OCI-LY1 (cell line): Measurements from ENCODE around the gene RANBP1.

Source experiments
- H2AFZ ChIP-seq: fragments of 200-600 bp; sonication (generic), shearing (Covaris generic); 2 replicates; pipeline ENCODE4 v1.6.0; 2014; ENCODE audit warnings: antibody characterized with exemption, mild to moderate bottlenecking, low read length
- H3F3A ChIP-seq: fragments of 200-600 bp; sonication (generic), shearing (Covaris generic); 2 replicates; pipeline ENCODE4 v1.6.0; 2014; ENCODE audit warnings: mild to moderate bottlenecking, antibody characterized with exemption, low read length, moderate library complexity; ENCODE audit not compliant: insufficient read depth
- H3K27ac ChIP-seq: fragments of 200-600 bp; sonication (generic); 2 replicates; pipeline ENCODE4 v1.5.1; 2014; ENCODE audit warnings: low read length, mixed run types, mild to moderate bottlenecking, low read depth; ENCODE audit not compliant: poor library complexity, severe bottlenecking
- H3K27me3 ChIP-seq: fragments of 200-600 bp; sonication (generic); 2 replicates; pipeline ENCODE4 v1.6.0; 2014; ENCODE audit warnings: antibody characterized with exemption, mild to moderate bottlenecking, low read length, moderate library complexity; ENCODE audit not compliant: insufficient read depth
- H3K36me3 ChIP-seq: fragments of 200-600 bp; sonication (generic); 2 replicates; pipeline ENCODE4 v1.6.1; 2014; ENCODE audit warnings: mild to moderate bottlenecking, antibody characterized with exemption, low read length, moderate library complexity, mixed read lengths; ENCODE audit not compliant: insufficient read depth
- H3K4me1 ChIP-seq: fragments of 200-600 bp; sonication (generic); 2 replicates; pipeline ENCODE4 v1.5.1; 2014; ENCODE audit warnings: mild to moderate bottlenecking, low read length, moderate library complexity; ENCODE audit not compliant: insufficient read depth, severe bottlenecking
- H3K4me2 ChIP-seq: fragments of 200-600 bp; sonication (generic), shearing (Covaris generic); 2 replicates; pipeline ENCODE4 v1.6.1; 2014; ENCODE audit warnings: low read length
- H3K4me3 ChIP-seq: fragments of 200-600 bp; sonication (generic); 2 replicates; pipeline ENCODE4 v1.5.1; 2014; ENCODE audit warnings: low read length, low read depth, mild to moderate bottlenecking, mixed read lengths; ENCODE audit not compliant: poor library complexity, severe bottlenecking
- H3K79me2 ChIP-seq: fragments of 200-600 bp; shearing (Covaris generic); 2 replicates; pipeline ENCODE4 v1.6.1; 2016; ENCODE audit warnings: mixed run types, low read length, mixed read lengths; ENCODE audit not compliant: insufficient read depth
- H3K9ac ChIP-seq: fragments of 200-600 bp; sonication (generic), shearing (Covaris generic); 2 replicates; pipeline ENCODE4 v1.6.1; 2014; ENCODE audit warnings: mild to moderate bottlenecking, low read length, mixed read lengths
- H3K9me2 ChIP-seq: fragments of 200-600 bp; sonication (generic), shearing (Covaris generic); 2 replicates; pipeline ENCODE4 v1.6.1; 2014; ENCODE audit warnings: low read depth, mild to moderate bottlenecking, low read length, mixed read lengths
- H3K9me3 ChIP-seq: fragments of 200-600 bp; shearing (Covaris generic); 2 replicates; pipeline ENCODE4 v1.6.1; 2014; ENCODE audit warnings: low read length, mixed read lengths
- H4K20me1 ChIP-seq: fragments of 200-600 bp; sonication (generic), shearing (Covaris generic); 2 replicates; pipeline ENCODE4 v1.6.0; 2016; ENCODE audit warnings: mild to moderate bottlenecking, low read length; ENCODE audit not compliant: insufficient read depth
- EZH2 ChIP-seq: fragments of 200-600 bp; sonication (generic), shearing (Covaris generic); IDR thresholded peaks from 2 replicates; pipeline ENCODE4 v1.8.0; 2017; ENCODE audit warnings: borderline replicate concordance, mixed run types, mild to moderate bottlenecking, antibody characterized with exemption, low read length, moderate library complexity, mixed read lengths
- TF ChIP-seq, protein P1 (sequence below): fragments of 200-600 bp; sonication (generic), shearing (Covaris generic); IDR thresholded peaks from 2 replicates; pipeline ENCODE4 v1.5.1; 2017; ENCODE audit warnings: mild to moderate bottlenecking, antibody characterized with exemption, low read length, moderate library complexity, mixed read lengths

The RANBP1 gene

DNA sequence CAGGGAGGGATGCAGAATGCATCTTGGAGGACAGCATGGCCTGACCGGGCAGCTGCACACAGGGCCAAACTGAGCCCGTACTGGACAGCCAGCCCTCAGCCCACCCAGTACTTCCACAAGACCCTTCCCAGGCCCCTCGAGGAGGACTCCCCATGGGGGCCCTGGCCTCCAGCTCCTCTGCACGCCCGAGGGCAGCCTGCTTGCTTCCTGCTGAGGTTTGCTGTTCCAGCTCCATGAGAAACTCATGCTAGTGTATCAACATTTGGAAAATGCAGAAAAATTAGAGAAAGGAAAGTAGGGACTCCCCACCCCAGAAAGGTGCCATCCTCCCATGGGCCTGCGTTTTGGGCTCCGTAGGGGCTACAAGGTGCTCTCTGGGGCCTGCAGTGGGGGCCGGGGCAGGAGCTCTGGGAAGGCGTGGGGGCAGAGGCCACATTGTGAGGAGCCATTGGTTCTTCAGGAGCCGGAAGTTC is 56.3 kb downstream of the RANBP1 start:
- TF ChIP-seq, protein P1, sequence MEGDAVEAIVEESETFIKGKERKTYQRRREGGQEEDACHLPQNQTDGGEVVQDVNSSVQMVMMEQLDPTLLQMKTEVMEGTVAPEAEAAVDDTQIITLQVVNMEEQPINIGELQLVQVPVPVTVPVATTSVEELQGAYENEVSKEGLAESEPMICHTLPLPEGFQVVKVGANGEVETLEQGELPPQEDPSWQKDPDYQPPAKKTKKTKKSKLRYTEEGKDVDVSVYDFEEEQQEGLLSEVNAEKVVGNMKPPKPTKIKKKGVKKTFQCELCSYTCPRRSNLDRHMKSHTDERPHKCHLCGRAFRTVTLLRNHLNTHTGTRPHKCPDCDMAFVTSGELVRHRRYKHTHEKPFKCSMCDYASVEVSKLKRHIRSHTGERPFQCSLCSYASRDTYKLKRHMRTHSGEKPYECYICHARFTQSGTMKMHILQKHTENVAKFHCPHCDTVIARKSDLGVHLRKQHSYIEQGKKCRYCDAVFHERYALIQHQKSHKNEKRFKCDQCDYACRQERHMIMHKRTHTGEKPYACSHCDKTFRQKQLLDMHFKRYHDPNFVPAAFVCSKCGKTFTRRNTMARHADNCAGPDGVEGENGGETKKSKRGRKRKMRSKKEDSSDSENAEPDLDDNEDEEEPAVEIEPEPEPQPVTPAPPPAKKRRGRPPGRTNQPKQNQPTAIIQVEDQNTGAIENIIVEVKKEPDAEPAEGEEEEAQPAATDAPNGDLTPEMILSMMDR = no peak
- TF ChIP-seq EZH2 = no peak
- H3K9me3 ChIP-seq = no peaks in the 10 kb centered on the region
- no peak overlapping the region for H3K27ac ChIP-seq
- no peaks in the 10 kb centered on the region for H3K79me2 ChIP-seq
- H3K9ac ChIP-seq = no peak overlapping the region
- H3K9me2 ChIP-seq = no peaks in the 10 kb centered on the region
- H3K4me3 ChIP-seq = no peak overlapping the region
- no peaks in the 10 kb centered on the region for H4K20me1 ChIP-seq
- no peaks in the 10 kb centered on the region for H3K4me1 ChIP-seq
- no peaks in the 10 kb centered on the region for H3K36me3 ChIP-seq
- no peaks in the 10 kb centered on the region for H3F3A ChIP-seq
- no peak overlapping the region for H2AFZ ChIP-seq
- H3K27me3 ChIP-seq = 0 out of 2 replicates have a peak, but pooled peaks cover 11% of the 10 kb centered on the region
- no peak overlapping the region for H3K4me2 ChIP-seq

- H3K27ac ChIP-seq = no peak overlapping the region
- TF ChIP-seq EZH2 = no peak
- TF ChIP-seq, protein P1 = no peak
- no peaks in the 10 kb centered on the region for H4K20me1 ChIP-seq
- H2AFZ ChIP-seq = no peak overlapping the region
- H3K9ac ChIP-seq = no peak overlapping the region
- no peaks in the 10 kb centered on the region for H3K4me1 ChIP-seq
- no peaks in the 10 kb centered on the region for H3K9me3 ChIP-seq
- no peaks in the 10 kb centered on the region for H3K9me2 ChIP-seq
- H3K4me2 ChIP-seq = no peak overlapping the region
- no peaks in the 10 kb centered on the region for H3F3A ChIP-seq
- H3K79me2 ChIP-seq = no peaks in the 10 kb centered on the region
- H3K36me3 ChIP-seq = no peaks in the 10 kb centered on the region
- H3K27me3 ChIP-seq = 0 out of 2 replicates have a peak, but pooled peaks cover 11% of the 10 kb centered on the region
- no peak overlapping the region for H3K4me3 ChIP-seq
Observed at GRCh38 chr22:20173246-20173645, 57.3 kb downstream of the RANBP1 start.

GRCh38 chr22:20173772-20174171 is 57.9 kb downstream of the RANBP1 start:
- Histone ChIP-seq H3K4me1 (no peaks in the 10 kb centered on the region), H3K4me2 (no peak overlapping the region), H3K27ac (no peak overlapping the region), H3K9ac (no peak overlapping the region), H3K79me2 (no peaks in the 10 kb centered on the region), H3K27me3 (0 out of 2 replicates have a peak, but pooled peaks cover 11% of the 10 kb centered on the region), H3K36me3 (no peaks in the 10 kb centered on the region), H3K9me3 (no peaks in the 10 kb centered on the region), H3K4me3 (no peak overlapping the region), H2AFZ (no peak overlapping the region), H4K20me1 (no peaks in the 10 kb centered on the region), H3F3A (no peaks in the 10 kb centered on the region), H3K9me2 (no peaks in the 10 kb centered on the region)
- no peak for TF ChIP-seq EZH2
- TF ChIP-seq, protein P1 = no peak
